HepG2 (cell line): ENCODE results near the gene HNRNPF. TPM values are rescaled to one million over a fixed set of nuclear protein-coding genes. Genes with fewer than 3 reads are reported as not detected.

Source experiments
- AGO2 ChIP-seq: fragments of 200-400 bp; formaldehyde crosslinking; optimal IDR thresholded peaks from 2 replicates; pipeline ENCODE3; 2017; ENCODE audit warnings: mild to moderate bottlenecking, low read depth, low read length, moderate library complexity
- CREB3 ChIP-seq: sonication (generic); formaldehyde crosslinking; IDR thresholded peaks from 2 replicates; pipeline ENCODE4 v1.5.0; 2020; ENCODE audit warnings: missing genetic modification reagents
- ELF1 ChIP-seq: sonication (generic); formaldehyde crosslinking; IDR thresholded peaks from 2 replicates; pipeline ENCODE4 v1.4.0; 2020; ENCODE audit warnings: missing genetic modification reagents
- IRF2 ChIP-seq: IDR thresholded peaks from 2 replicates; pipeline ENCODE4 v1.6.1; 2018; ENCODE audit warnings: missing genetic modification reagents, missing compliant biosample characterization
- KDM5B ChIP-seq: sonication (generic); formaldehyde crosslinking; IDR thresholded peaks from 2 replicates; pipeline ENCODE4 v1.4.0; 2020; ENCODE audit warnings: missing genetic modification reagents, mild to moderate bottlenecking, borderline replicate concordance
- MIER2 ChIP-seq: IDR thresholded peaks from 2 replicates; pipeline ENCODE4 v1.6.1; 2016; ENCODE audit warnings: missing biosample characterization, missing genetic modification reagents
- NAIF1 ChIP-seq: sonication (generic); formaldehyde crosslinking; IDR thresholded peaks from 2 replicates; pipeline ENCODE4 v1.5.0; 2020; ENCODE audit warnings: mild to moderate bottlenecking, missing genetic modification reagents, borderline replicate concordance
- POGZ ChIP-seq: sonication (generic); formaldehyde crosslinking; IDR thresholded peaks from 2 replicates; pipeline ENCODE4 v1.4.0; 2020; ENCODE audit warnings: mild to moderate bottlenecking, missing genetic modification reagents
- POLR2AphosphoS5 ChIP-seq: IDR thresholded peaks from 2 replicates; pipeline ENCODE4 v1.6.1; 2012; ENCODE audit warnings: low read depth, low read length
- POLR2G ChIP-seq: fragments of 200-400 bp; formaldehyde crosslinking; IDR thresholded peaks from 2 replicates; pipeline ENCODE4 v1.6.1; 2018; ENCODE audit warnings: mild to moderate bottlenecking, low read depth, low read length, moderate library complexity
- PPARG ChIP-seq: conservative IDR thresholded peaks from 2 replicates; pipeline ENCODE4 v1.6.1; 2016; ENCODE audit warnings: missing biosample characterization, missing genetic modification reagents
- PRMT3 ChIP-seq: sonication (generic); formaldehyde crosslinking; IDR thresholded peaks from 2 replicates; pipeline ENCODE4 v1.8.1; 2022; ENCODE audit warnings: low read depth, mild to moderate bottlenecking, moderate library complexity, missing genetic modification reagents, borderline replicate concordance
- SYNCRIP ChIP-seq: fragments of 200-400 bp; formaldehyde crosslinking; IDR thresholded peaks from 2 replicates; pipeline ENCODE4 v1.6.1; 2018; ENCODE audit warnings: mild to moderate bottlenecking, low read depth, low read length; ENCODE audit not compliant: insufficient read depth
- TAF1 ChIP-seq: sonication (generic); formaldehyde crosslinking; IDR thresholded peaks from 2 replicates; pipeline ENCODE4 v1.4.0; 2020; ENCODE audit warnings: missing genetic modification reagents
- TBX2 ChIP-seq: sonication (generic); formaldehyde crosslinking; IDR thresholded peaks from 2 replicates; pipeline ENCODE4 v1.5.0; 2020; ENCODE audit warnings: missing genetic modification reagents, mild to moderate bottlenecking, borderline replicate concordance
- THAP7 ChIP-seq: sonication (generic); formaldehyde crosslinking; IDR thresholded peaks from 2 replicates; pipeline ENCODE4 v1.8.1; 2023; ENCODE audit warnings: mild to moderate bottlenecking, missing genetic modification reagents
- ZBTB1 ChIP-seq: sonication (generic); formaldehyde crosslinking; IDR thresholded peaks from 2 replicates; pipeline ENCODE4 v1.4.0; 2020; ENCODE audit warnings: missing genetic modification reagents, borderline replicate concordance
- ZMYM4 ChIP-seq: sonication (generic); formaldehyde crosslinking; IDR thresholded peaks from 2 replicates; pipeline ENCODE4 v1.8.1; 2023; ENCODE audit warnings: mild to moderate bottlenecking, missing genetic modification reagents
- ZNF136 ChIP-seq: sonication (generic); formaldehyde crosslinking; IDR thresholded peaks from 2 replicates; pipeline ENCODE4 v1.8.1; 2022; ENCODE audit warnings: low read depth, mild to moderate bottlenecking, moderate library complexity, missing genetic modification reagents
- ZNF138 ChIP-seq: sonication (generic); formaldehyde crosslinking; IDR thresholded peaks from 2 replicates; pipeline ENCODE4 v1.5.0; 2020; ENCODE audit warnings: mild to moderate bottlenecking, low read depth, missing genetic modification reagents
- ZNF292 ChIP-seq: sonication (generic); formaldehyde crosslinking; IDR thresholded peaks from 2 replicates; pipeline ENCODE4 v1.8.1; 2022; ENCODE audit warnings: mild to moderate bottlenecking, low read depth, missing genetic modification reagents, borderline replicate concordance
- ZNF552 ChIP-seq: sonication (generic); formaldehyde crosslinking; IDR thresholded peaks from 2 replicates; pipeline ENCODE4 v1.9.0; 2022; ENCODE audit warnings: missing genetic modification reagents, mild to moderate bottlenecking, borderline replicate concordance
- ZNF557 ChIP-seq: sonication (generic); formaldehyde crosslinking; IDR thresholded peaks from 2 replicates; pipeline ENCODE4 v1.4.0; 2020; ENCODE audit warnings: missing genetic modification reagents
- ZNF703 ChIP-seq: sonication (generic); formaldehyde crosslinking; IDR thresholded peaks from 2 replicates; pipeline ENCODE4 v1.5.1; 2020; ENCODE audit warnings: missing genetic modification reagents, mild to moderate bottlenecking, moderate library complexity, borderline replicate concordance
- ZNF704 ChIP-seq: sonication (generic); formaldehyde crosslinking; IDR thresholded peaks from 2 replicates; pipeline ENCODE4 v1.8.1; 2023; ENCODE audit warnings: mild to moderate bottlenecking, inconsistent platforms, moderate library complexity, missing genetic modification reagents, borderline replicate concordance
- ZNF768 ChIP-seq: sonication (generic); formaldehyde crosslinking; IDR thresholded peaks from 2 replicates; pipeline ENCODE4 v1.4.0; 2020; ENCODE audit warnings: missing genetic modification reagents
- ZSCAN22 ChIP-seq: sonication (generic); formaldehyde crosslinking; IDR thresholded peaks from 2 replicates; pipeline ENCODE4 v1.4.0; 2020; ENCODE audit warnings: mild to moderate bottlenecking, missing genetic modification reagents
- ZSCAN31 ChIP-seq: sonication (generic); formaldehyde crosslinking; IDR thresholded peaks from 2 replicates; pipeline ENCODE4 v1.5.0; 2020; ENCODE audit warnings: low read depth, mild to moderate bottlenecking, missing genetic modification reagents
- polyA plus RNA-seq, 8 experiments: library from polyadenylated mRNA; depleted of rRNA in 3 of 8; stranded (reverse) in 7 of 8; unstranded in 1 of 8; fragments of >200 nt; fragmentation: Illumina TruSeq in 4 of 8; extraction: Trizol in 4 of 8; gene quantifications; 2 replicates each; pipeline versions ENCODE4 v1.2.1 to v1.2.3, GENCODE V29; 2011 to 2016; ENCODE audit warnings: low read depth in 4 of 8, missing spikeins in 1 of 8, mixed read lengths in 1 of 8; ENCODE audit not compliant: insufficient read depth in 1 of 8
- total RNA-seq, 5 experiments: library from RNA; depleted of rRNA; stranded (reverse); fragments of >200 nt; fragmentation: Illumina TruSeq; extraction: Trizol; gene quantifications; 2 replicates each; pipeline ENCODE4 v1.2.3, GENCODE V29; 2016; ENCODE audit warnings: low read depth in 1 of 5

HNRNPF gene
- total and polyA plus RNA-seq, 2 of the 13 experiments (the other 11 are each of a cell fraction or from before 2014, with no cell fraction given), result 166 to 308 TPM

GRCh38 chr10:43436291-43437140 is 27.5 kb upstream of the HNRNPF start, which contains the start of gene ZNF487 (continued):
- TF ChIP-seq ZSCAN31 (CRISPR knock-in tag) (peak; percentile 98), ZNF768 (CRISPR knock-in tag) (peak; percentile 55; the same call in 1 of the 2 replicates), KDM5B (CRISPR knock-in tag) (peak; percentile 93), ZNF136 (CRISPR knock-in tag) (peak; percentile 28; the same call in 1 of the 2 replicates), ELF1 (CRISPR knock-in tag) (peak; percentile 84), TAF1 (CRISPR knock-in tag) (peak; percentile 95), POLR2AphosphoS5 (peak; percentile 73), ZSCAN22 (CRISPR knock-in tag) (no peak), CREB3 (CRISPR knock-in tag) (0 out of 2 replicates have a peak, but pooled peaks have one; percentile 25), PPARG (CRISPR knock-in tag) (no peak), THAP7 (CRISPR knock-in tag) (peak; percentile 75; the same call in 1 of the 2 replicates), ZNF703 (CRISPR knock-in tag) (peak; percentile 67; the same call in 1 of the 2 replicates), ZNF557 (CRISPR knock-in tag) (0 out of 2 replicates have a peak, but pooled peaks have one; percentile 67), NAIF1 (peak; percentile 89; the same call in 1 of the 2 replicates), MIER2 (CRISPR knock-in tag) (no peak), AGO2 (peak; percentile 86), ZMYM4 (CRISPR knock-in tag) (peak; percentile 77), TBX2 (CRISPR knock-in tag) (peak; percentile 92), POLR2G (peak; percentile 83), ZNF138 (peak; percentile 72; the same call in 1 of the 2 replicates), SYNCRIP (no peak), IRF2 (CRISPR knock-in tag) (peak; percentile 47; the same call in 1 of the 2 replicates), PRMT3 (CRISPR knock-in tag) (0 out of 2 replicates have a peak, but pooled peaks have one; percentile 56), POGZ (CRISPR knock-in tag) (peak; percentile 78), ZNF292 (peak; percentile 44; the same call in 1 of the 2 replicates), ZBTB1 (CRISPR knock-in tag) (no peak), ZNF704 (CRISPR knock-in tag) (peak; percentile 73; the same call in 1 of the 2 replicates), ZNF552 (CRISPR knock-in tag) (no peak)
